Right atrium auricular region (tissue), 2 donors: ENCODE results near the gene RBM34. TPM values are rescaled to one million over a fixed set of nuclear protein-coding genes. Genes with fewer than 3 reads are reported as not detected.

Source experiments
- DNase-seq: peaks from one replicate; pipeline ENCODE4 v3.0.0-alpha.2; 2019; ENCODE audit warnings: low spot score
- H3K27ac ChIP-seq, 2 donors: fragments of 200-600 bp; sonication (generic); 1 replicate in 1 of 2; 2 replicates in 1 of 2; pipeline ENCODE4 v1.5.1; 2016 to 2019
- H3K27me3 ChIP-seq, 2 donors: fragments of 200-600 bp; sonication (generic); one replicate each; pipeline versions ENCODE4 v1.5.1 to v1.6.0; 2017 to 2019
- H3K36me3 ChIP-seq: fragments of 200-600 bp; sonication (generic); one replicate; pipeline ENCODE4 v1.5.1; 2016
- H3K4me1 ChIP-seq, 2 donors: fragments of 200-600 bp; sonication (generic); one replicate each; pipeline versions ENCODE4 v1.5.1 to v1.6.0; 2017 to 2019
- H3K4me3 ChIP-seq, 2 donors: fragments of 200-600 bp; sonication (generic); 1 replicate in 1 of 2; 2 replicates in 1 of 2; pipeline ENCODE4 v1.5.1; 2017 to 2019; ENCODE audit warnings: mild to moderate bottlenecking in 1 of 2, moderate library complexity in 1 of 2
- H3K9me3 ChIP-seq, 2 donors: fragments of 200-600 bp; sonication (generic); one replicate each; pipeline ENCODE4 v1.5.1; 2019
- total RNA-seq, 2 donors: library from RNA; depleted of rRNA; stranded (reverse); fragments of >200 nt; gene quantifications; one replicate each; pipeline ENCODE4 v1.1.0, GENCODE V29; 2016
- TF ChIP-seq, protein P1 (sequence below), 2 donors: fragments of 200-600 bp; sonication (generic); IDR thresholded peaks; one replicate each; pipeline ENCODE4 v1.5.1; 2019; ENCODE audit warnings: antibody characterized with exemption in 2 of 2

Gene RBM34
- total RNA-seq, 2 donors from 2014 or later = 33.5 to 43.7 TPM

DNA sequence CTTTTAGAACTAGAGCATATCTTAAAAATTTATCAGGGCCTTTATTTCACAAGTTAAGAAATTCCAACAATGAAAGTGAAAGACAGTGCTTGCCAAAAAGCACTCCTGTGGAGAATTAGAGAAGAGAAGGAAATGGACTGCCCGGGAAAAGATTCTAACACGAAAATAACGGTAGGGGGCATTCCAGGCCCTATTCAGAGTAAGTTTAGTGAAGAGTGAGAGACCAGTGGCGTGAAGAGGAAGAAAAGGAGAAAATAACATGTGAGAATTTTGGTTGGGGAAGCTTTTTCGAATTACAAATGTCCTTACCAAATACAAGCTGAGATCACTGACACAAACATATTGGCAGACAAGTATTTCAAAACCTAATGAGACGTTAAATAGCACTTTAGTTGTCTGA, 38.4 kb upstream of the RBM34 start:
- Histone ChIP-seq H3K4me3 (no peak overlapping the region), H3K4me1 (no peaks in the 10 kb centered on the region), H3K9me3 (no peaks in the 10 kb centered on the region), H3K27ac (no peak overlapping the region), H3K27me3 (no peaks in the 10 kb centered on the region), H3K36me3 (peaks cover 12% of the 10 kb centered on the region)
- TF ChIP-seq, protein P1, sequence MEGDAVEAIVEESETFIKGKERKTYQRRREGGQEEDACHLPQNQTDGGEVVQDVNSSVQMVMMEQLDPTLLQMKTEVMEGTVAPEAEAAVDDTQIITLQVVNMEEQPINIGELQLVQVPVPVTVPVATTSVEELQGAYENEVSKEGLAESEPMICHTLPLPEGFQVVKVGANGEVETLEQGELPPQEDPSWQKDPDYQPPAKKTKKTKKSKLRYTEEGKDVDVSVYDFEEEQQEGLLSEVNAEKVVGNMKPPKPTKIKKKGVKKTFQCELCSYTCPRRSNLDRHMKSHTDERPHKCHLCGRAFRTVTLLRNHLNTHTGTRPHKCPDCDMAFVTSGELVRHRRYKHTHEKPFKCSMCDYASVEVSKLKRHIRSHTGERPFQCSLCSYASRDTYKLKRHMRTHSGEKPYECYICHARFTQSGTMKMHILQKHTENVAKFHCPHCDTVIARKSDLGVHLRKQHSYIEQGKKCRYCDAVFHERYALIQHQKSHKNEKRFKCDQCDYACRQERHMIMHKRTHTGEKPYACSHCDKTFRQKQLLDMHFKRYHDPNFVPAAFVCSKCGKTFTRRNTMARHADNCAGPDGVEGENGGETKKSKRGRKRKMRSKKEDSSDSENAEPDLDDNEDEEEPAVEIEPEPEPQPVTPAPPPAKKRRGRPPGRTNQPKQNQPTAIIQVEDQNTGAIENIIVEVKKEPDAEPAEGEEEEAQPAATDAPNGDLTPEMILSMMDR (IDR thresholded peaks at IDR 0.05) = peak in 1 of 2 donors; percentile 42
- DNase-seq = no peak

DNA sequence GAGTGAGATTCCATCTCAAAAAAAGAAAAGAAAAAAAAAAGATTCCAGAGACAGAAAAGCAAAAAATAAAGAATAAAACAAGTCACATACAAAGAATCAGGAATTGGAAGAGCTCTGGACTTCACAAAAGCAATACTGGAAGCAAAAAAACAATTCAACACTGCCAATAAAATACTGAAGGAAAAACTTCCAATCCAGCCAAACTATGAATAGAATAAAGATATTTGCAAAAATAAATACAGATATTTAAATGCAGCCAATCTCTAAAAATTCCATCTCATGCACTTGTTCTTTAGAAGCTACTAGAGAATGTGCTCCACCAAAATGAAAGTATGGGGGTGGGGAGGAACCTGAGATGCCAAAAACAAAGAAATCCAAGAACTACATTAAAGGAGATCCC, 29.4 kb upstream of the RBM34 start:
- Histone ChIP-seq H3K4me1 (no peaks in the 10 kb centered on the region), H3K27ac (no peak overlapping the region), H3K36me3 (peaks cover 39% of the 10 kb centered on the region), H3K9me3 (no peaks in the 10 kb centered on the region), H3K27me3 (no peaks in the 10 kb centered on the region), H3K4me3 (no peak overlapping the region)
- TF ChIP-seq, protein P1 (IDR thresholded peaks at IDR 0.05) = no peak
- no peak for DNase-seq

DNA sequence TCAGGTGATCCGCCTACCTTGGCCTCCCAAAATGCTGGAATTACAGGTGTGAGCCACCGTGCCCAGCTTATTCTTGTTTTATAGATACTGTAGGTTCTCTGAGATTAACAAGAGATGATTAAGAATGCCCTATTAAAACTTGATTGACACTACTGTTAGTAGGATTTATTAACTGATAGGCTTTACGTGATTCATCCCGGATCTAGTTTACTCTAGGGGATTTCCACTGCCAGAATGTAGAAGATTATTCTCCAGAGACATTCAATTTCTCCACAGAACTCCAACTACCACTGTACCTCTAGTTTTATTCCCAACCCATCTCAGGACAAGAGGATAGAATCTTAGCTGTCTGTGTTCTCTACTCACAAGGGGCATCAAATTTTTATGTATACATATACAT, 26.3 kb upstream of the RBM34 start:
- no peaks in the 10 kb centered on the region for H3K4me1 ChIP-seq
- TF ChIP-seq, protein P1 (IDR thresholded peaks at IDR 0.05) = no peak
- no peak for DNase-seq
- H3K27ac ChIP-seq = no peak overlapping the region
- H3K36me3 ChIP-seq = peaks cover 23% of the 10 kb centered on the region
- H3K27me3 ChIP-seq = no peaks in the 10 kb centered on the region
- no peak overlapping the region for H3K4me3 ChIP-seq
- no peaks in the 10 kb centered on the region for H3K9me3 ChIP-seq

DNA sequence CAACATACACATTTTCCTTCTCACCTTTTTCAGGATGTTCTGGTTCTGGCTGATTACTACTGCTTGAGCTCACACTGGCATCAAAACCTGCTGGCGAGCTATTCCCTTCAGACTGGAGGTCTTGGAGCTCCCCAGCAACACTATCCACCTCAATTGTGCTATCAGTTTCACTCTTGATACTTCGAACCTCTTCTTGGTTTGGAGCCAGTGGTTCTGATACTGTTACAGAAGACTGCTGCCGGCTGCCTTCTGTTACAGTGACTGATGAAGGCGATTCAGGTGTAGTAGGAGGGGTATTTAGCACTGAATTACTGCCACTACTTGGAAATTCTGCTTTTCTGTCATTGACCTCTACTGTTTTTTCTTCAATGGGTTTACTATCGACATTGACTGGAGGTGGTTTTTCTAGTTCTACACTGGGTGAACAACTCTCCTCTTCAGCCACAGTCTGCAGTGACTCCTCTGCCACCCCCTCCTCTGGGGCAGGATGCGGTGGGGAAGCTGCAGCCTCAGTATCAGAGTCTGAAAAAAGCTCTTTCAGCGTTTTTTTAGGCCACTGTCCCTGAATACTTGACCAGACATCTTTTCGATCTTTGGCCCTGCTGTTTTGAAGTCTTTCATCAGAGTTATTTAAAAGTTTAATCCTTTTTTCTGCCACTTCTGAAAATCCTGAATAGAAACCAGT, 20.7 kb upstream of the RBM34 start:
- Histone ChIP-seq H3K9me3 (no peaks in the 10 kb centered on the region), H3K36me3 (peaks cover 27% of the 10 kb centered on the region), H3K4me3 (no peak overlapping the region), H3K27me3 (no peaks in the 10 kb centered on the region), H3K4me1 (no peaks in the 10 kb centered on the region), H3K27ac (no peak overlapping the region)
- DNase-seq = no peak
- TF ChIP-seq, protein P1 (IDR thresholded peaks at IDR 0.05) = no peak

DNA sequence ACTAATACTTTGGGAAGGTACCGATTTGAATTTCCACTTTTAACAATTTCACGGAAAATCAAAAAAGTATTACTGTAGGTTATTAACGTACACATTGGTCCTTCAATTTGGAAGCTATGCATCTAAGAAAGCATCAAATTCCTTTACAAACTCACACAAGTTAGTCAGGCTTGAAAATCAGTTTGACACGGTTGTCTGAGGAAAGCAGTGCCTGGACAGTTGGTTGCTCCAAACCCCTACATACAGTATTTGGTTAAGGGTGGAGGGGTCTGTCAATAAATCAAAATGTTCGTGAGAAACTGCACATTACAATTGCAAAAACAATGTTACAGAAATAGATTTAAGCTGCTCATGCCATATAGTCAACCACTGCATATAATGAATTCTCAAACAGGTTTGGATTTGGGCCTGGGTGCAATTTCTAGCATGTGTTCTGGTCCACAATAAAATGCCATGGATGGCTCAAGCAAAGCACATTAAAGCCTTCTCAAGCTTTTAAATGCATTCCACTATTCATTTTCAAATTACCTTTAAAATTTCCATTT, 19.9 kb upstream of the RBM34 start:
- Histone ChIP-seq H3K4me3 (no peak overlapping the region), H3K4me1 (no peaks in the 10 kb centered on the region), H3K27me3 (no peaks in the 10 kb centered on the region), H3K9me3 (no peaks in the 10 kb centered on the region), H3K36me3 (peaks cover 31% of the 10 kb centered on the region), H3K27ac (no peak overlapping the region)
- TF ChIP-seq, protein P1 (IDR thresholded peaks at IDR 0.05) = no peak
- no peak for DNase-seq

DNA sequence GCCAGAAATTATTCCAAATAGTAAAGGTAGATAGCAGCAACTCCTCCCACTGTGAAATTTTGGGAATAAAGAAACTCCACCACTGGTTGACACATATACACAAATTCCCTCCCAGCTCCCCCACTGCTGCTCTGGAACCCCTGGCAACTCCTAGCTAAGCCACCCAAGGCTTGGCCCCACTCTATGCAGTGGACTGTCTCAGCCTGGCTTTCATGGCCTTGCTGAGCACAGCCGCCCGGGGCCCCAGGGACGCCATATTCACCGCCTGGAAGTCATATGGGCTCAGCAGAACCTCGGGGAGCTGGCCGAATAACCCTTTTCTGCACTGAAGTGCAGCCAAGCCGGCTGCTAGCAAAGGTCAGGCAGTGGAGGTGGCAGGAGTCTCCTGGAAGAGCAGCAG, 15.4 kb upstream of the RBM34 start:
- TF ChIP-seq, protein P1 (IDR thresholded peaks at IDR 0.05) = no peak
- DNase-seq = no peak
- Histone ChIP-seq H3K4me1 (no peaks in the 10 kb centered on the region), H3K4me3 (no peak overlapping the region), H3K27me3 (no peaks in the 10 kb centered on the region), H3K27ac (no peak overlapping the region), H3K9me3 (no peaks in the 10 kb centered on the region), H3K36me3 (peaks cover 44% of the 10 kb centered on the region)
